Esophagus squamous epithelium (tissue), 5 donors: ENCODE measurements around the gene COX4I1. TPM values are rescaled to one million over a fixed set of nuclear protein-coding genes. Genes with fewer than 3 reads are reported as not detected.
"Not testable (repeated sequence)": the region's sequence is repeated elsewhere in the genome, so short reads cannot be mapped to it uniquely, and the experiment has no call there.

Source experiments
- DNase-seq: peaks from one replicate; lab custom pipeline; 2025; lab: John Stamatoyannopoulos, UW
- H3K27ac ChIP-seq, 4 donors: fragments of 200-600 bp; sonication (generic); one replicate each; pipeline ENCODE4 v1.5.1; 2016 to 2019; ENCODE audit warnings: mild to moderate bottlenecking in 1 of 4
- H3K27me3 ChIP-seq, 4 donors: fragments of 200-600 bp; sonication (generic); 1 replicate in 3 of 4; 2 replicates in 1 of 4; pipeline versions ENCODE4 v1.5.1 to v1.6.0; 2017 to 2021; ENCODE audit warnings: antibody characterized with exemption in 1 of 4
- H3K36me3 ChIP-seq, 3 donors: fragments of 200-600 bp; sonication (generic); one replicate each; pipeline ENCODE4 v1.5.1; 2016 to 2019
- H3K4me1 ChIP-seq, 3 donors: fragments of 200-600 bp; sonication (generic); one replicate each; pipeline ENCODE4 v1.5.1; 2017 to 2019
- H3K4me3 ChIP-seq, 4 donors: fragments of 200-600 bp; sonication (generic); 1 replicate in 3 of 4; 2 replicates in 1 of 4; pipeline ENCODE4 v1.5.1; 2016 to 2019; ENCODE audit warnings: mild to moderate bottlenecking in 2 of 4, moderate library complexity in 1 of 4
- H3K9me3 ChIP-seq, 3 donors: fragments of 200-600 bp; sonication (generic); one replicate each; pipeline ENCODE4 v1.5.1; 2016 to 2019
- CTCF ChIP-seq, 6 experiments: fragments of 450-650 bp in 4 of 6; fragments of 200-600 bp in 2 of 6; sonication (generic) in 2 of 6; IDR thresholded peaks; one replicate each; pipeline ENCODE4 v1.5.1; 2016 to 2019; ENCODE audit warnings: antibody characterized with exemption in 6 of 6, mild to moderate bottlenecking in 4 of 6, moderate library complexity in 4 of 6
- POLR2A ChIP-seq, 4 donors: fragments of 450-650 bp; IDR thresholded peaks; one replicate each; pipeline ENCODE4 v1.6.1; 2017; ENCODE audit warnings: antibody characterized with exemption in 4 of 4, mild to moderate bottlenecking in 4 of 4, moderate library complexity in 3 of 4
- WGBS, 2 donors: methylation state at CpG; one replicate each; pipeline ENCODE4 v1.1.5; 2018; 5-methylcytosine and 5-hydroxymethylcytosine counted together
- intact Hi-C: fragments of 100-400 bp; cut with DNase I; formaldehyde crosslinking; loops from one replicate; pipeline ENCODE4 v1.15.0; 2022
- total RNA-seq, 4 donors: library from RNA; depleted of rRNA; stranded (reverse); fragments of >200 nt; gene quantifications; one replicate each; pipeline ENCODE4 v1.1.0, GENCODE V29; 2016
- donor health status: DM: yes; HTN: yes; CAD: no.

The COX4I1 gene
- total RNA-seq, 4 donors from 2014 or later = 497 to 580 (median 549) TPM

GRCh38 chr16:85812811-85813700 lies 13.6 kb downstream of the COX4I1 start:
- no peaks in the 10 kb centered on the region for H3K9me3 ChIP-seq
- intact Hi-C loops = no loop called here
- H3K4me3 ChIP-seq = no peak overlapping the region
- H3K27me3 ChIP-seq = peaks cover 0 to 45% (median 0%) of the 10 kb centered on the region in 4 donors
- 71 to 87% methylated on average over 11 to 19 of the region's 20 CpGs for WGBS, 2 donors
- no peaks in the 10 kb centered on the region for H3K4me1 ChIP-seq
- DNase-seq = no peak
- no peaks in the 10 kb centered on the region for H3K36me3 ChIP-seq
- TF ChIP-seq POLR2A (IDR thresholded peaks at IDR 0.05) = no peak
- TF ChIP-seq CTCF (IDR thresholded peaks at IDR 0.05) = no peak
- H3K27ac ChIP-seq = no peak overlapping the region

GRCh38 chr16:85816159-85816558 lies 16.7 kb downstream of the COX4I1 start:
- peaks cover 0 to 3% (median 0%) of the 10 kb centered on the region in 3 donors for H3K4me1 ChIP-seq
- no peaks in the 10 kb centered on the region for H3K9me3 ChIP-seq
- no peak overlapping the region for H3K4me3 ChIP-seq
- 90 to 93% methylated on average over 13 to 14 of the region's 14 CpGs for WGBS, 2 donors
- no peak for DNase-seq
- peaks cover 0 to 67% (median 0%) of the 10 kb centered on the region in 4 donors for H3K27me3 ChIP-seq
- H3K36me3 ChIP-seq = no peaks in the 10 kb centered on the region
- H3K27ac ChIP-seq = no peak overlapping the region
- intact Hi-C loops = no loop called here
- TF ChIP-seq POLR2A (IDR thresholded peaks at IDR 0.05) (no peak), CTCF (IDR thresholded peaks at IDR 0.05) (no peak)

- 73 to 78% methylated on average over 6 of the region's 6 CpGs for WGBS, 2 donors
- H3K27ac ChIP-seq, H3K4me3 ChIP-seq, DNase-seq, intact Hi-C loops, H3K36me3 ChIP-seq, H3K9me3 ChIP-seq: not testable (repeated sequence)
- H3K27me3 ChIP-seq = peaks cover 0 to 63% (median 0%) of the 10 kb centered on the region in 4 donors
- H3K4me1 ChIP-seq = peaks cover 0 to 12% (median 0%) of the 10 kb centered on the region in 3 donors
Measured at GRCh38 chr16:85817195-85817594, 17.7 kb downstream of the COX4I1 start.

GRCh38 chr16:85819245-85819644 lies 19.8 kb downstream of the COX4I1 start:
- DNase-seq = no peak
- Histone ChIP-seq H3K4me3 (no peak overlapping the region), H3K27ac (no peak overlapping the region), H3K9me3 (no peaks in the 10 kb centered on the region), H3K4me1 (peaks cover 0 to 12% (median 0%) of the 10 kb centered on the region in 3 donors), H3K27me3 (peaks cover 0 to 44% (median 0%) of the 10 kb centered on the region in 4 donors), H3K36me3 (no peaks in the 10 kb centered on the region)
- intact Hi-C loops = no loop called here
- 0 to 2% methylated on average over 9 to 10 of the region's 10 CpGs for WGBS, 2 donors
- TF ChIP-seq POLR2A (IDR thresholded peaks at IDR 0.05) (no peak), CTCF (IDR thresholded peaks at IDR 0.05) (peak; percentile 61 to 78 (median 72))

GRCh38 chr16:85819771-85820170 lies 20.3 kb downstream of the COX4I1 start:
- peaks cover 0 to 12% (median 0%) of the 10 kb centered on the region in 3 donors for H3K4me1 ChIP-seq
- peaks cover 0 to 44% (median 0%) of the 10 kb centered on the region in 4 donors for H3K27me3 ChIP-seq
- H3K9me3 ChIP-seq = no peaks in the 10 kb centered on the region
- no peak overlapping the region for H3K4me3 ChIP-seq
- WGBS, 2 donors = 50% methylated on average over 4 of the region's 6 CpGs; no CpG with 5 or more reads in 1 of the 2 donors
- no peak overlapping the region for H3K27ac ChIP-seq
- intact Hi-C loops = loop anchor here (5.0 to 10.0 kb wide), 3 partner anchors 165 to 705 kb away; no protein-coding TSS in a partner anchor
- no peak for DNase-seq
- TF ChIP-seq CTCF (IDR thresholded peaks at IDR 0.05) (no peak), POLR2A (IDR thresholded peaks at IDR 0.05) (no peak)
- no peaks in the 10 kb centered on the region for H3K36me3 ChIP-seq
